ENCODE measurements around the gene SCN3B.
A peak's percentile ranks its signal among the peaks of the same experiment; 100 is the strongest.

Gene SCN3B

DNA sequence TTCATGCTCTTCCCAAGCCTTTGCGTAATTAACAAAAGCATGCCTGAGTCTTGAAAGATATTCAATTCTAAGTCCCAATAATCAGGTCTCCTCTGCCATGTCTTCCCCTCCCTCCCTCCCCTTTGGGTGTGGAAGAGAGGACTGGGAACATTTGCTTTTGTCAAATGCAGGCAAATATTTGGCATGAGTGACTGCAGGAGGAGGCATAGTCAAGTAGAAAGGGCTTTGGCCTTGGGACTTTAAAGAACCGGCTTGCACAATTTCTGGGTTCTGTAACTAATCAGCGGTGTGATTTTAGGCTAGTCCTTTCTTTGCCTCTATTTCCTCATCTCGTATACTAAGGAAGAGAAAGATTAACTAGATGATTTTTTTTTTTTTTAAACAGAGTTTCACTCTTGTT lies 59.5 kb downstream of the SCN3B start:
- DNase-seq (ENCODE audit: low read depth) = no peak

DNA sequence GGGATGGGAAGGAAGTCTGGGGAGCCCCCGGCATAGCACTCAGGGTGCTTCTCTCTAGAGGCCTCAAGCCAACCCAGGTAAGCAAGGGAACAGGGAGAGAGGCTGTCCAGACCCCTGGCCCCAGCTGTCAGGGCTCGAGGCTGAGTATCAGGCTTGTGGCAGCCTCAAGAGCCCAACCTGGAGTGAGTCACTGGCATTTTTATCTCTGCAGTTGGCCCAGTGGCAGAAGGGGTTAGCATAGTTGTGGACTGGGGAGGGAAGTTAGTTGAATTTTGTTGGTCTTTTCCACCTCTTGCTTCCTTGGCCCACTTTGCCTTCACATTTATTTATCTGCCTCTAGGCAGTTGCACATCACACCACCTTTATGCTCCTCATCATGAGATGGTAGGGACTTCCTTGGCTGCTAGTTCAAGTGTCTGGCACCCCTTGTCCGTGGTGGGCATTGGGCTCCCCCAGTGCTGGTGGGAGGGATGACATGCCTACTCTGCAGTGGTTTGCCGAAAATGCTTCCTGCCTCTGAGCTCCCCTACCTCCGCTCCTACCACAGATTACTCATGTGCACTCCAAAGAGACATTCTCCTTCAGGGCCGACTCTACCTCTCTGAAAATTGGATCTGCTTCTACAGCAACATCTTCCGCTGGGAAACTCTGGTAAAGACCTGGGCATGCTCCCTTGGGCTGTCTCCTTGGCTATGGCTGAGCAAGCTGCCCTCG lies 60.1 kb downstream of the SCN3B start:
- peak; percentile 14 for DNase-seq (ENCODE audit: low read depth)

DNA sequence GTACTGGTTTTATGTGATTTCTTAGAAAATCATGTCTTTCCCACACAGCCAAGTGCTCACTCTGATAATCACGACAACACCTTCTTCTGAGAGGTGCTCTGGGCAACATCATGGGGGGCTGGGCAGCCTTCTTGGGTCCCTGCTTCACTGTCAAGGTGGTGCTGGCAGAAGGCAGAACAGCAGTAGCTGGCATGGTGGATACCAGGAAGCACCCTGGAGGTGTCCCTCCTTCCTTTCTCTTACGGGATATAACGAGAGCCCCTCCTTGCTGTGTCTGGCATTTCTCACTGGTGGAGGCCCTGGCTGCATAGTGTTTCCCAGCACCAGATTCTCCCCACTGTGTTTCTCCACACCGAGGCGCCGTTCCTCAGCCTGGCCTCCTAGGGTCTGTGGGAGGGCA lies 60.9 kb downstream of the SCN3B start:
- DNase-seq (ENCODE audit: low read depth) = no peak

- DNase-seq (ENCODE audit: low read depth) = peak; percentile 23
Observed at GRCh38 chr11:123590296-123590912, 64.0 kb downstream of the SCN3B start.

DNA sequence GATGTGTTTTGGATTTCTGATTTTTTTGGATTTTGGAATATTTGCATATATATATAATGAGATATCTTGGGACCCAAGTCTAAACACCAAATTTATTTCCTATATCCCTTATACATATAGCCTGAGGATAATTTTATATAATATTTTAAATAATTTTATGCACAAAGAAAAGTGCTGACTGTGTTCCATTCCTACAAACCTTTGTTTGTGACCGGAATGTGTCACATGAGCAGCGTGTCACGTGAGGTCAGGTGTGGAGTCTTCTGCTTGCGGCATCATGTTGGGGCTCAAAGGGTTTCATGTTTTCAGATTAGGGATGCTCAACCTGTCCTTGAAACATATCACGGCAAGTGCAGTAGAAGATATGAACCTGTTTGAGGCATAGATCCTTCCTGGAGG lies 65.6 kb downstream of the SCN3B start:
- DNase-seq (ENCODE audit: low read depth) = no peak

DNA sequence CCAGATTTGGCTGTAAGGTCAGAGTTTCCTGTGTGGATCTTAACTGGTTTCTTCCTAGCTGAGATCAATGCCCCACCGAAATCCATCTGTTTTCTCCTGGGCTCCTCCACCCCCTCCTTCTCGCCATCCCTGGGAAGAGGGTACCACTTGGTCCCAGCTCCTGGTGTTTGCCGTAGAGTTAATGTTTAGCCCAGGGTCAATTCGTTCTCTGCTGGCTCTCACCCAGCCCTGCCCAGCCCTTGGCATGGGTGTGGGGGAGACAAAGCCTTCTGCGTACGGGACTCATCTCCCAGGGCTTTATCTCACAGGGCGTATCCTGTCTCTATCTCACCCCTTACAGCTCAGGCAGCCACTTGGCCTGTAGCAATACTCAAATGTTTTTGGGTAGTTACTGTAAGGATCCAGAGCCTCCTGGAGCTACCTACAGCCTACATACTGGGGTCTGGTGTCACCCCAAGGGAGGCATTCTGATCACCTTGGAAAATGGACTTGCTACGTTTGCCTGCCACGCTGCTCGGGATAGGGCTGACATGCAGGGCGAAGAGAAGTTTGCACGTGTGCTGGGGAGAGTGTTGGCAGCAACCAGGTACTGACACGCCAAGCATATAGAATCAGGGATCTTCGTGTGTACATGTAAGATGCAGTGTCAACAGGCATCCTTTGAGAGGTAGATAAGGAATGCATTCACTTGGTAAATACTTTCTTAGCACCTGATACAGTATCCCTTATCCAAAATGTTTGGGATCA lies 66.1 kb downstream of the SCN3B start:
- DNase-seq (ENCODE audit: low read depth) = no peak

- DNase-seq (ENCODE audit: low read depth) = no peak
Observed at GRCh38 chr11:123587559-123587958, 66.9 kb downstream of the SCN3B start.

- DNase-seq (ENCODE audit: low read depth) = no peak
Observed at GRCh38 chr11:123587044-123587443, 67.4 kb downstream of the SCN3B start.

DNA sequence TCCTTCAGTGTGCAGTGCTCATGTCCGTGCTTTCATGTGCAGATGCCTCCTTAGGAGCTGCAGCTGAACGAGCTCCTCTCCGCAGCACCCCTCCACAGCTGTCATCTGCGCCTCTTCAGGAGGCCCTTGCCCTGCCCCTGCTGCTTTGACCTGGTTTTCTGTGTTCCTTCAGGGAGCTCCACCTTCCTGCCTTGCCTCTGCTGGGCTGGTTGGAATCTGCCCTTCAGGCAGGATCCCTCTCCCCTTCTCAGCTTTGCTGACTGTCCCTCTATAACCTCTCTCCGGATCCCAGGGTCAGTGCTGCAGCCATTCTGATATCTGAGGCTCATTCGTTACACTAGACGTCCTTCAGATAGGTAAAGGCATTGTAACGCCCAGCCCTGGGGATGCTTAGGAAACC lies 67.9 kb downstream of the SCN3B start:
- no peak for DNase-seq (ENCODE audit: low read depth)

DNA sequence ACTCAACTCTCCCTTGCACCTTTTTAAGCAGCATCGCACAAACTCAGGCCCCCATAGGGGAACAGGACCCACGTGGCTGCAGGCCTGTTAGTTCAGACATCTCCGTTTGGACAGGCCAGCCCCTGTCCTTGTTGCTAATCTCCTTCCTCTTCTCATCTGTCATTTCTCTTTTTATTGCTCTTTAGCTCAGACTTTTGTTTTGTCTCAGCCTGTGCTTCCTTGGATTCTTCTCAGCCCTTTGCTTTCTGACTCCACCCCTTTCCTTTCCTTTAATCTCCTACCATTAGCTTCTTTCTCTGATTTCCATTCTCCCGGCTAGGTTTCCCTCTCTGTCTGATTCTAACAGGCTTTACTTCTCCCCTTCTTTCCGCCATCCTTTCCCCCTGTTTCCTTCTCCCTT lies 68.7 kb downstream of the SCN3B start:
- no peak for DNase-seq (ENCODE audit: low read depth)

DNA sequence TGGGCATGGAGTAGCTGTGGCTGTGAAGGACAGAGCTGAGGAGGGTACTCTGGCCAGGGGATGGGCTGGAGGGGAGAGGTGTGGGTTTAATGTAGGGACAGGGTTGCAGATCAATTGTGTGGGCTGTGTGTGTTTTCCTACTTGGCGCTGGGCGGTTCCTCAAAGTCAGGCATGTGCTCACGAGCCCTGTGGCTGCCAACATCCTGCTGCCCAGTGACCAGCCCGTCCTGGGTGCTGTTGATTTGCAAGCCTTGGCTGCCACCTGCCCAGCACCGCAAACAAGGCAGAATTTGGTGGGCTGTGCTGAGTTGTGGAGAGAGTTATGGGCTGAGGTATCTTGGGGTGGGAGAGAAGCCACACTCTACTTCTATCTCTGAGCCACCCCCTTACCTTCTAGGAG lies 69.2 kb downstream of the SCN3B start:
- no peak for DNase-seq (ENCODE audit: low read depth)

- DNase-seq (ENCODE audit: low read depth) = no peak
Observed at GRCh38 chr11:123584737-123585136, 69.7 kb downstream of the SCN3B start.

- no peak for DNase-seq (ENCODE audit: low read depth)
Observed at GRCh38 chr11:123584186-123584585, 70.2 kb downstream of the SCN3B start.

DNA sequence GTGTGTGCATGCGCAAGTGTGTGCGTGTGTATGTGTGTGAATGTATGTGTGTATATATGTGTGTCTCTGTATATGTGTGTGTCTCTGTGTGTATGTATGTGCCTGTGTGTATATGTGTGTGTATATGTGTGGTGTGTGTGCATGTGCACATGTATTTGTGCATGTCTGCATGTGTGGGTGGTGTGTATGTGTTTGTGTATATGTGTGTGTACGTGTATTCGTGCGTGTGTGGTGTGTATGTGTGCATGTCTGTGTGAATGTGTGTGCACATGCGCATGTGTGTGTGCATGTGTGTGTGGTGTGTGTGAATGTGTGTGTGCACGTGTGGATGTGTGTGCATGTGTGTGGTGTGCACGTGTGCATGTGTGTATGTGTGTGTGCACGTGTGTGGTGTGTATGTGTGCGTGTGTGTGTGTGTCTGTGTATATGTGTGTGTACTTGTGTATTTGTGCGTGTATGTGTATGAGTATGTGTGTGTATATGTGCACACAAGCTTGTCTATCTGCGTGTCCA lies 71.4 kb downstream of the SCN3B start:
- DNase-seq (ENCODE audit: low read depth) = no peak

- no peak for DNase-seq (ENCODE audit: low read depth)
Observed at GRCh38 chr11:123581651-123582399, 72.6 kb downstream of the SCN3B start.

DNA sequence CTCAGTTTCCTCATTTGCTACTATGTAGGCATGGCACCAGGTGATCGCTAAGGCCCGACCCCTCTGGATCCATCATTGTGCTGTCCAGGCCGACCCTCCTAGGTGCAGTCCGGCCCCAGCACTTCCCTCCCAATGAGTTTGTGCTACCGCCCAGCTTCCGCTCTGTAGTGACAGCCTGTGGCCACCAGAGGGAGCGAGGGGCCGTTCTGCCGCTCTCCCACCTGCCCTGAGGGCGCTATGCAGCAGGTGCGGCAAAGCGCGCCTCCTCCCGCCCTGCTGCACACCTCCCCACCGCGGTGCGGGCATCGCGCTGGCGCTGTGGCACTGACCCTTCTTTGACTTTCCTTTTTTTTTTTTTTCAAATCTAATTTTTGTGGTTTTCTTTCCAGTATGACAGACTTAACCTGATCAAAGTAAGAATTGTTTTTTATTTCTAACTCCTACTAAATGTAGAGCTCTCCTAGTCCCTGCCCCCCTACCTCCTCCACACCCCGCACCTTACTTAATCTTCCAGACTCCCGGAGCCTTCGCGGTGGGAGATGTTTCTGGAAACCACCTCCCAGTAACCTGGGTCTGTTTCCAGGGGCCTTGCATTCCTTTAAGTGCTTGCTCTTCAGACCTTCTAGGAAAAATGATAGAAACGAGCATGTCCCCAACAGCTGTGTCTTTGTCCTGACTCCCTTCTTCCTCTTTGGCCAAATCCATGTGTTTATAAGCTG lies 73.7 kb downstream of the SCN3B start:
- DNase-seq (ENCODE audit: low read depth) = peak; percentile 28

DNA sequence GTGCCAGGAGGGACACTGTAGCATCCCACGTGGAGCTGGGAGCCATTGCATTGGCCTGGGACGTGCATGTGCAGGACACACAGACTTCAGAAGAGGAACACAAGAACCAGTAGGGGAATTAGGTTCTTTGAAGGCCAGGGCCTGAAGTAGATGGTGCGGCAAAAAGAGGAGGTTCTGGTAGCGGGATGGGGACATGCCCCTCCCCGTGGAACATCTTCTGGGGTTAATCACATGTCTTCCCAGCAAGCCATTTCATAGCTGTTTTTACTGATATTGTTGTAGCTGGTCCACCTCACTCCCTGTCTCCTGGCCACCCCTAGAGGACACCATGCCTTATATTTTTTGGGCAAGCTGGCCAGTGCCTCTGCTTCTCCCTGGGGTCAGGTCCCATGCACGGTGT lies 74.3 kb downstream of the SCN3B start:
- no peak for DNase-seq (ENCODE audit: low read depth)

GRCh38 chr11:123579482-123579812 lies 75.0 kb downstream of the SCN3B start:
- DNase-seq (ENCODE audit: low read depth) = no peak

Data from iris pigment epithelial cell (primary cell).